ENCODE measurements around the gene C1QTNF1.

C1QTNF1 gene

DNA sequence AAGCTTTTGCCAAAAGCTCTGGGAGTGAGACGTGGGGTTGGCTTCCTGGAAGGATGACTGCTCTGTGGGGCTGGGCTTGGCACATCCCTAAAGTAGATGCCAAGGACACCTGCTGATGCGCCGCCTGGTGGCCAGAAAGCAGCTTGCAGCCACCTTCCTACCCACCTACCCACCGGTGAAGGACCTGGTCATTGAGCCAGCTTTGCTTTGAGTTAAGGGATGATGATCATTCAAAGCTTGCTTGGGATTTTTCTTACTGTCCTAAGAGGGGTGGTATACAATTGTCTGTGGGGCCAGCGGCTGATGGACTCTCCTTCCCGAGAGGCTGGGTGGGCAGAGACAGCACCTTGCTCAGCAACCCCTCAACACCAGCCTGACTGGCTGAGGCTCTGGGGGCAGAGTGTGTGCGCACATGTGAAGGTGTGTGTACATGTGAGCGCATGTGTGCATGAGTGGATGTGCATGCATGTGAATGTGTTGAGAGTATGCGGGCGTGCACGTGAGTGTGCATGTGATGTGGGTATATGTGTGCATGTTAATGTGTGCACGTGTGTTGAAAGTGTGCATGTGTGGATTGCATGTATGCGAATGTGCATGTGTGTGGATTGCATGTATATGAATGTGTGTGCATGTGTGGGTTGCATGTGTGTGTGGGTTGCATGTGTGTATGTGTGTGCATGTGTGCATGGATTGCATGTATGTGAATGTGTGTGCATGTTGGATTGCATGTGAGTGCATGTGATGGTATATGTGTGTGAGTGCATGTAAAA, 18.6 kb downstream of the C1QTNF1 start:
- DNase-seq: peak; percentile 62 to 67

DNA sequence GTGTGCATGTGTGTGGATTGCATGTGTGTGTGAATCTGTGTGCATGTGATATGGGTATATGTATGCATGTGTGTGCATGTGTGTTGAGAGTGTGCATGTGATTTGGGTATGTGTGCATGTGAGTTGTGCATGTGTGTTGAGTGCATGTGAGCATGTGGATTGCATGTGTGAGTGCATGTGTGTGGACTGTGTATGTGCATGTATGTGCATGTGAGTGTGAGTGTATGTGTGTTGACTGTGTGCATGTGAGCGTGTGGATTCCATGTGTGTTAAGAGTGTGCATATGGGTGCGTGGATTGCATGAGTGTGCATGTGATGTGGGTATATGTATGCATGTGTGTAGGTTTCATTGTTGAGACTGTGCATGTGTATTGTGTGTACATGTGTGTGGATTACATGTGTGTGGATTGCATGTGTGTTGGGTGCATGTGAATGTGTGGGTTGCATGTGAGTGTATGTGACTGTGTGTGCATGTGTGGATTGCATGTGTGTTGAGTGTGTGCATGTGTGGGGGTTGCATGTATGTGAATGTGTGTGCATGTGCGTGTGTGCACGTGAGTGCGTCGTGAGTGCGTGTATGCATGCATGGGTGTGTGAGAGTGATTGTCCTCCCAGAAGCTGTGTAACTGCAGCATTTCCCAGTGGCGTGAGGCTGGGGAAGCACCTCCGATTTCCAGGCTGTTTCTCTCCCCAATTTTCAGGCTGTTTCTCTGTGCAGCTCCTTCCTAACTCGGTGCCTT, 19.4 kb downstream of the C1QTNF1 start:
- DNase-seq: no peak

DNA sequence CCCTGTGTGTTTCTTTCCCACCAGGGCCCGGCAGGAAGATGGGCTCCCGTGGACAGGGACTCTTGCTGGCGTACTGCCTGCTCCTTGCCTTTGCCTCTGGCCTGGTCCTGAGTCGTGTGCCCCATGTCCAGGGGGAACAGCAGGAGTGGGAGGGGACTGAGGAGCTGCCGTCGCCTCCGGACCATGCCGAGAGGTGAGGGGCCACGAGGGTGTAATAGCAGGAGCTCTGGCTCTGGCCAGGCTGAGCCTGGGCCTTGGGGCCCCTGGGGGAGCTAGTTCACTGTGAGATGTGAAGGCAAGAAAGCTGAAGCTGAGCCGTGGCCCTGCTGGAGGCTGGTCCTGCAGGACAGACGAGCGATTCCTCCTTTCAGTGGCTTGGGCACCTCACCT, 20.0 kb downstream of the C1QTNF1 start:
- no peak for DNase-seq

DNA sequence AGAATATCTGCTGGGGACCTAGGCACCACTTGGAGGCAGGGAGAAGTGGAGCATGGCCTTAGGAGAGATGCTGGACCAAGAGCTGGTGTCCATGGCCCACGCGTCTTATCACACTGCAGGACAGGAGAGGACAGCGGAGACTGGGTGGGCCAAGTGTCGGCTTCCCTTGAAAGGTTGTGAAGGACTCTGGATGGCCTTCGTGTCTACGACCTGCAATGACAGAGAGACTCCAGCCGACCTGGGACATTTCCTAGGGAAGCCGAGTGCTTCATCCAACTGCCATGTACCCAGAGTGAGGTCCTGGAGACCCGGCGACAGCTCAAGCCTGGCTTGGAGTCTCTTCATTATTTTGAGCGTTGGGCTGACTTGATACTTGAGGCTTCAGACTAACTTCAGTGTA, 20.5 kb downstream of the C1QTNF1 start:
- DNase-seq: no peak

DNA sequence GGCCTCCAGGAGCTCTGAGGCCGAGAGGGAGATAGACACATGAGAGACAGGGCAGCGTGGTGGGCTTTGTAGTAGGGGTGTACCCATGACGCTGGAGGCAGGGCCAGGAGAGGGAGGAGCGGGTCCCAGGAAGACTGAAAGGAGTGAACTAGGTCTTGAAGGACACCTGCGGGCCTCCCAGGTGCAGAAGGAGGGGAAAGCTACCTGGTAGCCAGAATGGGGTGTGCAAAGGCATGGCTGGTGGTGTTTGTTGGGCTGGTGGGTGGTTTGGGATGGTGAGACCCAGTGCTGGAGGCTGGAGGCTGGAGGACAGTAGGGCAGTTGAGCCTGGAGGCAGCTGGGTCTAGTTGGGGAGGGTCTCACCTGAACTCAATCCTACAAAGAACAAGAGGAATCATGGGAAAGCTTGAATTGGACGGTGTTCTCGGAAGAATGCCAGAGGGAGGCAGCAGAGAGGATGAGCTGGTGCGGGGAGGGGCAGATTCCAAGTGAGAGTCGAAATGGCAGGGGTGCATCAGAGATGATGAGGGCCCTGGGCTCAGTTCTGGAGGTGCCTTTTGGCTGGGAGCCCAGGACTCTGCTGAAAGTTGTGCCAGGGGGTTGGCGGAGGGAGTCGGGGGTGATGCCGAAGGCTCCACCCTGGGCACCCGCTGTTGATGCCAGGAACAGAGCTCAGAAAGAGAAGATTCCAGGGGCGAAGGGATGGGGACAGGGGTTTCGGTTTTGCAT, 21.2 kb downstream of the C1QTNF1 start:
- no peak for DNase-seq

DNA sequence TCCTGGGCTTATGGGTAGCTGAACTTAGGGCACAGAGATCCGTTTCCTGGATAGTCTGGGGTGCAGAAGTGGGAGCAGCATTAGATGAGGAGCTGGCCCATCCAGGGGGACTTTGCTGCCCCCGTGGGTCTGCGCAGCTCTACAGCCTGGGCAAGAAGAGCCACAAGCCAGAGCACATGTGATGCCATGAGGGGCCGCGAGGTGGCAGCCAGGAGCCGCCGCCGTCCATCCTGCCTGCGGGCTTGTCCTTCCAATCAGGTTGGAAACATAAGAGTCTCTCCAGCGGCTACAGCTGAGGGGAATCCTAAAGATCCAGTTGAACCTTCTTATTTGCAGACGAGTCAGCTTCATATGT, 21.9 kb downstream of the C1QTNF1 start:
- peak; percentile 42 to 55 for DNase-seq

DNA sequence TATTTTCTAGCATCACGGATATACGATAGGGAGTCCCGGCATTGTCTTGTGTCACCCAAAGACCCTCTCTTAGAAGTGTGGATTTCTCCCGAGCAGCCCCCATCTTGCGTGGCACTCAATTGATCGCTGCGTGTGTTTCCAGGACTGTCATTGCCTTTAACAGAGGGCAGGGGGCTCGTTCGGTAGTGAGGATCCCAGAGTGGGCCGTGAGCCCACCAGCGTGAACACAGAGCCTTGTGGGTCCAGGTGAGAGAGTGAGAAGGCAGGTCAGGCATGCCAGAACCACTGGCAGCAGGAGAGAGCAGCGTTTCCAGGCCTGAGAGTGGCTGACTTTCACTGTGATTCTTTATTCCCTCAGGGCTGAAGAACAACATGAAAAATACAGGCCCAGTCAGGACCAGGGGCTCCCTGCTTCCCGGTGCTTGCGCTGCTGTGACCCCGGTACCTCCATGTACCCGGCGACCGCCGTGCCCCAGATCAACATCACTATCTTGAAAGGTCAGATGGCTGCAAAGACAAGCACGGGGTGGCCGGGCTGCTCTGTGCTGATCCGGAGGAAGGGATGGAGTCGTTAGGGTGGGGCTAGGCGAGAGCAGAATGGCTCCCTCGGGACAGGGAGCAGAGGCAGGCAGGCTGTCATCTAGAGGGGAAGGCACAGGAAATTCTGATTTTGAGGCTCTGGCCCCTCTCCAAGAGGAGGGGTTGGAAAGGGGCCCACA, 22.4 kb downstream of the C1QTNF1 start:
- DNase-seq: no peak

DNA sequence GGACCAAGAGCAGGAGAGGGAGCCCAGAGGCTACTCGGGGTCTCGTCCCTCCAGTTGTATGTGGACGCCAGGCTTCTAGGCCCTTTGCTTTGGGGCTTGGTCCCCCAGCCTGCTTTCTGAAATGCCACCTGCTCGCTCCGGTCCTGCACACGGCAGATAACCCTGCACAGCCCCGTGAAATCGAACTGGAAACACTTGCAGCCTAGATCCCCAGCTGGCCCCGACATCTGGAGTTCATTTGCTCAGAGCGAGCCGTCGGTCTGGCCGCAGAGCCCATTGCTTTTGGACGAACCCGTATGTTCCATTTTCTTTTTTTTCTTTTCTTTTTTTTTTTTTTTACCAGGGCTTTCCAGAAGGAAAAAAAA, 22.9 kb downstream of the C1QTNF1 start:
- no peak for DNase-seq

DNA sequence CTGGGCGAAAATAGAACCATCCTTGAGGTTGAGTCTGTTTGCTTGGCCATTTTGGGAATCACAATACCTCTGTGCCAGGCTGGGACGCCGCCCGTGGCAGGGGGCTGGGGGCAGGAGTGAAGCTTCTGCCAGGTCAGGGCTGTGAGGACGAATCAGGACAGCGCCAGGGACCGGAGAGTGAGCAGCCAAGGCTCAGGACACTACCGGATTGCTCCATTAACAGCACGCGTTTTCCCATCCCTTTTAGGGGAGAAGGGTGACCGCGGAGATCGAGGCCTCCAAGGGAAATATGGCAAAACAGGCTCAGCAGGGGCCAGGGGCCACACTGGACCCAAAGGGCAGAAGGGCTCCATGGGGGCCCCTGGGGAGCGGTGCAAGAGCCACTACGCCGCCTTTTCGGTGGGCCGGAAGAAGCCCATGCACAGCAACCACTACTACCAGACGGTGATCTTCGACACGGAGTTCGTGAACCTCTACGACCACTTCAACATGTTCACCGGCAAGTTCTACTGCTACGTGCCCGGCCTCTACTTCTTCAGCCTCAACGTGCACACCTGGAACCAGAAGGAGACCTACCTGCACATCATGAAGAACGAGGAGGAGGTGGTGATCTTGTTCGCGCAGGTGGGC, 23.4 kb downstream of the C1QTNF1 start:
- DNase-seq: no peak

DNA sequence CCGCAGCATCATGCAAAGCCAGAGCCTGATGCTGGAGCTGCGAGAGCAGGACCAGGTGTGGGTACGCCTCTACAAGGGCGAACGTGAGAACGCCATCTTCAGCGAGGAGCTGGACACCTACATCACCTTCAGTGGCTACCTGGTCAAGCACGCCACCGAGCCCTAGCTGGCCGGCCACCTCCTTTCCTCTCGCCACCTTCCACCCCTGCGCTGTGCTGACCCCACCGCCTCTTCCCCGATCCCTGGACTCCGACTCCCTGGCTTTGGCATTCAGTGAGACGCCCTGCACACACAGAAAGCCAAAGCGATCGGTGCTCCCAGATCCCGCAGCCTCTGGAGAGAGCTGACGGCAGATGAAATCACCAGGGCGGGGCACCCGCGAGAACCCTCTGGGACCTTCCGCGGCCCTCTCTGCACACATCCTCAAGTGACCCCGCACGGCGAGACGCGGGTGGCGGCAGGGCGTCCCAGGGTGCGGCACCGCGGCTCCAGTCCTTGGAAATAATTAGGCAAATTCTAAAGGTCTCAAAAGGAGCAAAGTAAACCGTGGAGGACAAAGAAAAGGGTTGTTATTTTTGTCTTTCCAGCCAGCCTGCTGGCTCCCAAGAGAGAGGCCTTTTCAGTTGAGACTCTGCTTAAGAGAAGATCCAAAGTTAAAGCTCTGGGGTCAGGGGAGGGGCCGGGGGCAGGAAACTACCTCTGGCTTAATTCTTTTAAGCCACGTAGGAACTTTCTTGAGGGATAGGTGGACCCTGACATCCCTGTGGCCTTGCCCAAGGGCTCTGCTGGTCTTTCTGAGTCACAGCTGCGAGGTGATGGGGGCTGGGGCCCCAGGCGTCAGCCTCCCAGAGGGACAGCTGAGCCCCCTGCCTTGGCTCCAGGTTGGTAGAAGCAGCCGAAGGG, 24.2 kb downstream of the C1QTNF1 start:
- DNase-seq: no peak

DNA sequence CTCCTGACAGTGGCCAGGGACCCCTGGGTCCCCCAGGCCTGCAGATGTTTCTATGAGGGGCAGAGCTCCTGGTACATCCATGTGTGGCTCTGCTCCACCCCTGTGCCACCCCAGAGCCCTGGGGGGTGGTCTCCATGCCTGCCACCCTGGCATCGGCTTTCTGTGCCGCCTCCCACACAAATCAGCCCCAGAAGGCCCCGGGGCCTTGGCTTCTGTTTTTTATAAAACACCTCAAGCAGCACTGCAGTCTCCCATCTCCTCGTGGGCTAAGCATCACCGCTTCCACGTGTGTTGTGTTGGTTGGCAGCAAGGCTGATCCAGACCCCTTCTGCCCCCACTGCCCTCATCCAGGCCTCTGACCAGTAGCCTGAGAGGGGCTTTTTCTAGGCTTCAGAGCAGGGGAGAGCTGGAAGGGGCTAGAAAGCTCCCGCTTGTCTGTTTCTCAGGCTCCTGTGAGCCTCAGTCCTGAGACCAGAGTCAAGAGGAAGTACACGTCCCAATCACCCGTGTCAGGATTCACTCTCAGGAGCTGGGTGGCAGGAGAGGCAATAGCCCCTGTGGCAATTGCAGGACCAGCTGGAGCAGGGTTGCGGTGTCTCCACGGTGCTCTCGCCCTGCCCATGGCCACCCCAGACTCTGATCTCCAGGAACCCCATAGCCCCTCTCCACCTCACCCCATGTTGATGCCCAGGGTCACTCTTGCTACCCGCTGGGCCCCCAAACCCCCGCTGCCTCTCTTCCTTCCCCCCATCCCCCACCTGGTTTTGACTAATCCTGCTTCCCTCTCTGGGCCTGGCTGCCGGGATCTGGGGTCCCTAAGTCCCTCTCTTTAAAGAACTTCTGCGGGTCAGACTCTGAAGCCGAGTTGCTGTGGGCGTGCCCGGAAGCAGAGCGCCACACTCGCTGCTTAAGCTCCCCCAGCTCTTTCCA, 25.1 kb downstream of the C1QTNF1 start:
- no peak for DNase-seq

DNA sequence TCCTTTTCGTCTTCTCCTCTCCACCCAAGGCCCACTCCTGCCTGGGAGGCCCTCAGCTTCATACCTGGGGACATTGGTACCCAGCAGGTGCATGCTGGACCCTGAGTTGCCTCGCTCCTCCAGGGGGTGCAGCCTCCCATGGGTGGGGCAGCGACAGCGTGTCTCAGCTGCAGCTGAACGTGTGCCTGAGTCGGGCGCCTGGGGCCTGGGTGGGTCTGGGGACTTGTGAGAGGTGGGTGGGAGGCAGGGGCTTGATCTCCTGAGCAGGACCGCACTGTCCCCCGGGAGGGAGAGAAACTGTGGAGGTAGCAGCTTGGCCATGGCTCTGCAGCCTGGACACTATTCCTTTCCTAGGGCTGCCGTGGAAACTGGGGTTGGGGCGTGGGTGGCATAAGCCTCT, 25.9 kb downstream of the C1QTNF1 start:
- no peak for DNase-seq

DNA sequence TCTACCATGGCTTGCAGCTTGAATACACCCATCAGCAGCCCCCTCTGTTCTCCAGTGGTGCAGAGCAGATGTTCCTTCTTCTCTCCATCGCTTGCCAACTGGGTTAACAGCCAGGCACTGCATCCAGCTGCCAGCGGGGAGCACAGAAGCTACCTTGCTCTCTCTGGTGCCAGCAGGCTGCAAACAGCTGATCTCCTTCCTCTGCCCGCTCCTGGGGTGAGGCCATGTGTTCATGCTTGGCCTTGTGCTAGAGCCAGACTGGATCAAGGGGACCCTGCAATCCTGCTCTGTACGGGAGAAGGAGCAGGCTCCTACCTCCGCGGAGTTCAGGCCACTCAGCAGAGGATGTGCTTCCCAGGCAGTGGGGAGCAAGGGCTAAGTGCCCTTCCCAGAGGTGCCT, 26.6 kb downstream of the C1QTNF1 start:
- no peak for DNase-seq

DNA sequence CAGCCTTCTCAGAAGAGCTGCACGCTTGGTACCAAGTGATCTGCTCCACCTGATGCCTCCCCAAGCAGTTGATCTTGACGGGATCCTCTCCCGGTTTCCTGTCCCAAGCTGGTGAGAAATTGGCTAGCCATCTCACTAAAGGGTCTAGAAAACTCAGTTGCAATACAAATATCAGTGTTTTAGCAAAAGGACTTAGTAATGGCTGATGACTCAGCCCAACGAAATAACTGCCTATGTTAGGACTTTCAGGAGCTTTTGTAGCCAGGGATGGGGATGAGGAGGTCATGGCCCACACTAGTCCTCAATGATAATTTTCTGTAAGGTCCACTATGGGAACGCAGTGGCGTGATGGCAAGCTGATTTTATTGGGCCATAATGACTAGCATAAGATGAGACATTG, 27.3 kb downstream of the C1QTNF1 start:
- DNase-seq: no peak

DNA sequence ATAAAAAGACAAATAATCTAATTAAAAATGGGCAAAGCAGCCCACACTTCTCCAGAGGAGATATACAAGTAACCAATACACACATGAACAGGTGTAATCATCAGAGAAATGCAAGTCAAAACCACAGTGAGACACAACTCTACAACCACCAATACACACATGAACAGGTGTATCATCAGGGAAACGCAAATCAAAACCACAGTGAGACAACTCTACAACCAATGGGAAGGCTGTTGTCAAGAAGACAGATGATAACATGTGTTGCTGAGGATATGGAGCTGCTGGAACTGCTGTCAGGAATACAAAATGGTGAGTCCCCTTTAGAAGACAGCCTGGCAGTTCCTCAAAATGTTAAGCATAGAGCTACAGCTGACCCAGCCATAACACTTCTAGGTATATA, 28.2 kb downstream of the C1QTNF1 start:
- no peak for DNase-seq

DNA sequence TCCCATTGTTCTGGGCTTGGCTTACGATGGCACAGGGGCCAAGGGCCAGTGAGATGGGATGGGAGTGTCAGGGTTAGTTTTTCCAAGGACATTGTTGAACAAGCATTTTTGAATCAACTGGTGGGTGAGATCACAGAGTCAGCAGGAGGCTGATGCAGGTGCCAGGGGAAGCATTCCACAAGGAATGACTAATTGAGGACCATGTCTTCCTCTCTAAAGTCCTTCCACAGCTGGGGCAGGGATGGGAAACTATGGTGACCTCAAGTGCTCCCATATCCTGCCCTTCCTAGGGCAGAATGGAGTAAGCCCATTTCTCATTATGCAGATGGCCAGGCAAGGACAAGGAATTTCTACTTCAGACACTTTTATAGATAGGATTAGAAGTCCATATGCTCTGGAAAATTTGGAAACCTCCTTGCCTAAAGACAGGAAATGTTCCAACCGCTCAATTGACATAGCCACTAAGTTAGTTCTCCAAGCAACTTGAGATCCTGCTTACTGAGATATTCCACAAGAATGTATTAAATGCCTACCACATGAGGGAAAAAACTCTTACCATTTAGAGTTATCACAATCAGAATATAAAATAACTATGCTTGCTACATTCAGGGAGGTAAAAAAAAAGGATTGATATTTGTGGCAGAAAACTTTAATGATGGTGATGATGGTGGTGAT, 29.4 kb downstream of the C1QTNF1 start:
- no peak for DNase-seq

DNA sequence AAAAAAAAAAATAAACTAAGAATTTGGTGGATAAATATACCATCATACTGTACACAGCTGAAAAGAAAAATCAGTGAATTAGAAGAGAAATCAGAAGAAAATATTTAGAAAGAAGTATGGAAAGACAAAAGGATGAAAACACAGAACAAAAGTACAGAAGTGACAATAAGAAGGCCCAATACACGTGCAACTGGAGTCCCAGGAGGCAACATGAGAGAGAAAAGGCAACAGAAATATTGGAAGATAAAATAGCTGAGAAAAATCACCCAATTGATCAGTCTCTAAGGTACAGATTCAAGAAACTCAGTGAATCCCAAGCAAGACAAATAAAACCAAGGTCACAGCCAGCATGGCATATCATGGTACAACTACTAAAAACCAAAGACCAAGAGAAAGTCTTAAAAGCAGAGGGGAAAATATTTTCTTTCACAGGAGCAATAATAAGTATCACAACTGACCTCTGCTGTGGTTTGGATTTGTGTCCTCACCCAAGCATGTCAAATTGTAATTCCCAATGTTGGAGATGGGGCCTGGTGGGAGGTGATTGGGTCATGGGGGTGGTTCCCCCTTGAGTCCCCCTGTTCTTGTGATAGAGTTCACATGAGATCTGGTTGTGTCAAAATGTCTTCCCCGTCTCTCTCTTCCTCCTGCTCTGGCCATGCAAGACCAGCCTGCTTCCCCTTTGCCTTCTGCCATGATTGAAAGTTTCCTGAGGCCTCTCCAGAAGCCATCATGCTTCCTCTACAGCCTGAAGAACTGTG, 30.4 kb downstream of the C1QTNF1 start:
- DNase-seq: no peak

DNA sequence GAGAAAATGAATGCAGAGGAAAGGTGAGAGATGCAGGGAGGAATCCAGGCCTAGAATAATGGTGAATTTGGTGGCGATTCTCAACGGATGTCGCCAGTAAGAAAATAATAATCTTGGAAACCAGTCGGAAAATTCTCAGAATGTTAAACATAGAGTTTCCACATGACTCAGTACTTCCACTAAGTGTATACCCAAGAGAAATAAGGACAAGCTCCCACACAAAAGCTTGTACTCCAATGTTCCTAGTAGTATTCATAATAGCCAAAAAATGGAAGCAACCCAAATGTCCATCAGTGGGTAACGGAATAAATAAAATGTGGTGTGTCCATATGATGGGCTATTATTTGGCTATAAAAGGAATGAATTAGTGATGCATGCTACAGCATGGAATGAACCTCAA, 31.2 kb downstream of the C1QTNF1 start:
- no peak for DNase-seq

DNA sequence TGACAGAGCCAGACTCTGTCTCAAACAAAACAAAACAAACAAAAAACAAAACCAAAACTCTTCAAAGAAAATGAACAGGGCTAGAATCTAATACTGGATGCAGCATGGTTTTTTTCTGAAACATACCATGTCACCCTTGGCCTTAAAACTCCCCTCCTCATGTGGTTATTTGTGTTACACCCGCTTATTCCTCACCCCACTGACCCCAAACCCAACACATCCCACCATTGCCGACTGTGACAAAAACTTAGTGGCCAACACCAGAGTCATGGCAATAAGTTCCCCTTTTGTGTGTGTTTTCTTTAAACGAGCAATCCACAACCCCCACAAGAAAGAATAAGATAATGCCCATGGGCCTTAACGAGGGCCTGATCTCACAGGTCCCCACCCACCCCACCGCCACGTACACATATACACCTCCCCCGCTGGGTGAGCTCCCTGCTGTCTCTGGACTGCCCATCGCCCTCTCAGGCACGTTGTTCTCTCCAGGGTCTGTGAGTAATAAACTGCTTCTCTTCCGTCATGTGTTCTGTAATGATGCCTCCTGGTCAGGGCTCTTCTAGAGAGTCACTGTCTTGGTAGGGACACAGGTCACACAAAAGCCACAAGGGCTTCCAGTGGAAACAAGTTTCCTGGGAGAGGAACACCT, 33.9 kb downstream of the C1QTNF1 start:
- DNase-seq: no peak
